Measurements from ENCODE around the gene SLC25A5.
"Not testable (repeated sequence)": the region's sequence is repeated elsewhere in the genome, so short reads cannot be mapped to it uniquely, and the experiment has no call there.

SLC25A5 gene

GRCh38 chrX:119502727-119503483 lies 34.7 kb downstream of the SLC25A5 start:
- peak in 2 of 10 donors; percentile 36 to 63 for DNase-seq
- intact Hi-C loops (cut with DNase I): no loop called here

GRCh38 chrX:119503484-119503861 lies 35.2 kb downstream of the SLC25A5 start:
- intact Hi-C loops (cut with DNase I): no loop called here
- DNase-seq: peak in 1 of 10 donors; percentile 20

GRCh38 chrX:119505145-119505544 lies 36.9 kb downstream of the SLC25A5 start:
- intact Hi-C loops (cut with DNase I); DNase-seq: not testable (repeated sequence)

GRCh38 chrX:119505945-119506344 lies 37.7 kb downstream of the SLC25A5 start:
- no peak for DNase-seq

DNA sequence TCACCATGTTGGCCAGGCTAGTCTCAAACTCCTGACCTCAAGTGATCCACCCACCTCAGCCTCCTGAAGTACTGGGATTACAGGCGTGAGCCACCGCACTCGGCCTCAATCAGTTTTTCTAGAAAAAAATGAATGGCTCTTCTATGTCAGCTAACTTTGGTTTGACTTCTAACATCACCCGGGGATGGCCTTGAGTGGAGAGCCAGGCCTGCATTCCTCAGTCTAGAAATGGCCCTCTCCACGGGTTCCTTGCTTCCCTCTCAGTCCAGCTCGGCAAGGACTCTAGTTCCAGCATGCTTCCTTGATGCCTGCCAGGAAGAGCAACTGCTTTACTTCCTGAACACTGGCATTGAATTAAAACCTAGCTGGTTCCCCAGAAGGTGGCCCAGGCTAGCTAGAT lies 39.0 kb downstream of the SLC25A5 start:
- DNase-seq: peak in 1 of 10 donors; percentile 67
- intact Hi-C loops (cut with DNase I): no loop called here

More at GRCh38 chrX:119505945-119506344, 37.7 kb downstream of the SLC25A5 start:
- intact Hi-C loops (cut with DNase I): no loop called here

DNA sequence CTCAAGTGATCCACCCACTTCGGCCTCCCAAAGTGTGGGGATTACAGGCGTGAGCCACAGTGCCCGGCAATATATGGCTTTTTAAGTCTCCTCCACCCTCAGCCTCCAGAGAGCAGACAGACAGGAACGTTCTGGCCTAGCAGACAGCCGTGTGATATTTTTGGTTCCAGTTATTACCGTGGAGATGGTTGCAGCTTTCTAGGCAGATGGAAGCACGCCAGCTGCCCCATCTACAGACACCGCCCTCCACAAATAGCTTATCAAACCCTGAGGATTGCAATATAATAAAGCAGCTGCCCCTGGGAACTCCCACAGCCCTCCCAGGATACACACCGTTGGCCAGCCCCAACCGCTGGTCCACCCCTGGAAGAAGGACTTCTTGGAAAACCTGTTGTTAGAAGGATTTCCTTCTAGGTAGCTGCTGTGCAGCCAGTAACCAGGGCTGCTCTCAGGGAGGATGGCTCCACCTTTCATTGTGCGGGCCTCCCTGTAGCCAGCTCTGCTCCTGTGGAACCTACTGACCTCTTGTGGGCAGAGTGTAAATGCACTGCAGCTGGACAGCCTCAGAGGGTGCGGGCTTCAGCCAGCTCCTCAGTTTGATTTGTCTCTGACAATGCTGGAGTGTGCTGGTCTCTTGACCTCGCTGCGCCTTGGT lies 44.0 kb downstream of the SLC25A5 start:
- intact Hi-C loops (cut with DNase I): no loop called here
- DNase-seq: peak in 6 of 10 donors; percentile 11 to 87 (median 21)

DNA sequence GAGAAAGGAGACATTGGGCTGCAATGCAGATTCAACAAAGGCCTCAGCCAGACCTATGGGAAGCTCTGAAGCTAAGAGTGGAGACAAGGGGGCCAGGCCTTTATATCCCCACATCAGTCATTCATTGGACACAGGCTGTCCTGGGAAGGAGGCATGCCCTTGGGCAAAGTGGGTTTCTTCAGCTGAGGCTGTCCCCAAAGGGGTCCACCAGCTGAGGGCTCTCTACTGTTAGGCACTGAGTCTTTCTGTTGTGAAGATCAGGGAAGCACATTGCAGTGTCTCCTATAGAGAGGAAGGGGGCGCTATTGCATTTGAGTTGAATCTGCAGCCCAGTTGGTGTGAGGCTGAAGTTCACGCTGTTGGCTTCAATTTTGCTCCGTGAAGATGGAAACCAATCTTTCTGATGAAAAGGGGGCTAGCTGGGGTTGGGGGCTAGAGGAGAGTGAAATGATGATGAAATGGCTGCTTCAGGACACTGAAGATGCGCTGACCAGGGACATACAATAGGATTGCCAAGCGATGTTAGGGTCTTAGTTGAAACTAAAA lies 48.0 kb downstream of the SLC25A5 start:
- intact Hi-C loops (cut with DNase I): no loop called here
- DNase-seq: peak in 2 of 10 donors; percentile 8 to 27

- intact Hi-C loops (cut with DNase I): no loop called here
- no peak for DNase-seq
These were observed 50.1 kb downstream of the SLC25A5 start for GRCh38 chrX:119518371-119518770.

Measured in posterior cingulate gyrus (tissue), 11 donors.